Keratinocyte (primary cell): ENCODE results near the gene HEXD. TPM values are rescaled to one million over a fixed set of nuclear protein-coding genes. Genes with fewer than 3 reads are reported as not detected.
"Not testable (repeated sequence)": the region's sequence is repeated elsewhere in the genome, so short reads cannot be mapped to it uniquely, and the experiment has no call there.

Experiments used
- DNase-seq: peaks from one replicate; pipeline ENCODE4 v3.0.0-alpha.2; 2011; ENCODE audit warnings: low read depth, missing footprints, low spot score
- FAIRE-seq: peaks from 2 replicates; lab custom pipeline; 2011; peaks lifted over from hg19 to GRCh38; lab: Jason Lieb, UNC
- H2AFZ ChIP-seq: 2 replicates; pipeline ENCODE4 v1.6.0; 2012; ENCODE audit warnings: low read length, control low read depth, inconsistent platforms; ENCODE audit not compliant: control insufficient read depth
- H3K27ac ChIP-seq: 2 replicates; pipeline ENCODE4 v1.5.1; 2011; ENCODE audit warnings: low read length; ENCODE audit not compliant: control insufficient read depth, insufficient read depth
- H3K27me3 ChIP-seq: 3 replicates; pipeline ENCODE4 v1.6.0; 2011; ENCODE audit warnings: low read length; ENCODE audit not compliant: control insufficient read depth, insufficient read depth; ENCODE audit errors: extremely low read depth
- H3K36me3 ChIP-seq, 2 experiments: 2 replicates in 1 of 2; 3 replicates in 1 of 2; pipeline ENCODE4 v1.5.1; 2011; ENCODE audit warnings: low read length in 2 of 2, mild to moderate bottlenecking in 1 of 2; ENCODE audit not compliant: control insufficient read depth in 2 of 2, insufficient read depth in 2 of 2; ENCODE audit errors: extremely low read depth in 1 of 2
- H3K4me1 ChIP-seq: 3 replicates; pipeline ENCODE4 v1.5.1; 2011; ENCODE audit warnings: low read length; ENCODE audit not compliant: control insufficient read depth, insufficient read depth; ENCODE audit errors: extremely low read depth
- H3K4me2 ChIP-seq: 3 replicates; pipeline ENCODE4 v1.6.0; 2011; ENCODE audit warnings: low read depth, low read length; ENCODE audit not compliant: control insufficient read depth, insufficient read depth; ENCODE audit errors: extremely low read depth
- H3K4me3 ChIP-seq, 3 experiments: fragments of 200-600 bp in 1 of 3; sonication (generic) in 1 of 3; 2 replicates in 2 of 3; 3 replicates in 1 of 3; pipeline ENCODE4 v1.5.1; 2011 to 2016; ENCODE audit warnings: low read length in 3 of 3, mild to moderate bottlenecking in 3 of 3, control low read depth in 2 of 3, inconsistent platforms in 1 of 3, low read depth in 1 of 3, mixed read lengths in 1 of 3, mixed run types in 1 of 3, moderate library complexity in 1 of 3; ENCODE audit not compliant: control insufficient read depth in 2 of 3, insufficient read depth in 2 of 3; ENCODE audit errors: extremely low read depth in 1 of 3
- H3K79me2 ChIP-seq: 2 replicates; pipeline ENCODE4 v1.6.0; 2012; ENCODE audit warnings: low read length; ENCODE audit not compliant: control insufficient read depth, insufficient read depth
- H3K9ac ChIP-seq: 3 replicates; pipeline ENCODE4 v1.6.0; 2011; ENCODE audit warnings: low read length; ENCODE audit not compliant: control insufficient read depth, insufficient read depth; ENCODE audit errors: extremely low read depth
- H3K9me1 ChIP-seq: 3 replicates; pipeline ENCODE4 v1.6.0; 2011; ENCODE audit warnings: low read length; ENCODE audit not compliant: control insufficient read depth, insufficient read depth; ENCODE audit errors: extremely low read depth
- H3K9me3 ChIP-seq: 2 replicates; pipeline ENCODE4 v1.5.1; 2012; ENCODE audit warnings: low read depth, low read length; ENCODE audit not compliant: control insufficient read depth
- H4K20me1 ChIP-seq: 3 replicates; pipeline ENCODE4 v1.6.0; 2011; ENCODE audit warnings: low read length; ENCODE audit not compliant: control insufficient read depth, insufficient read depth; ENCODE audit errors: extremely low read depth
- CTCF ChIP-seq, 3 experiments: IDR thresholded peaks in 1 of 3; conservative IDR thresholded peaks in 1 of 3; optimal IDR thresholded peaks in 1 of 3; 2 replicates in 2 of 3; 3 replicates in 1 of 3; pipeline versions ENCODE3 to v1.5.1; 2011; ENCODE audit warnings: low read length in 3 of 3, mild to moderate bottlenecking in 3 of 3, moderate library complexity in 2 of 3, control low read depth in 1 of 3, inconsistent platforms in 1 of 3; ENCODE audit not compliant: insufficient read depth in 2 of 3; ENCODE audit errors: extremely low read depth in 1 of 3
- EZH2 ChIP-seq: IDR thresholded peaks from one replicate; pipeline ENCODE4 v1.6.1; 2012; ENCODE audit warnings: inconsistent platforms, mild to moderate bottlenecking, low read length, moderate library complexity
- dilution Hi-C: fragments of 300-500 bp; cut with MboI; formaldehyde crosslinking; loops from one replicate; pipeline ENCODE4 v1.7.0; 2020; ENCODE audit warnings: low sequenced_read_pairs; ENCODE audit not compliant: extremely low pct_ligation_motif_present
- polyA plus RNA-seq, 5 experiments: library from polyadenylated mRNA; depleted of rRNA in 3 of 5; stranded (reverse) in 3 of 5; stranded (forward) in 1 of 5; unstranded in 1 of 5; fragments of >200 nt; gene quantifications; 1 replicate in 1 of 5; 2 replicates in 3 of 5; 3 replicates in 1 of 5; pipeline versions ENCODE4 v1.2.1 to v1.2.3, GENCODE V29; 2011 to 2012; ENCODE audit warnings: missing spikeins in 2 of 5, low read depth in 1 of 5, low replicate concordance in 1 of 5

Gene HEXD
- polyA plus RNA-seq, 1 donor (not counting 4 experiments of a cell fraction or from before 2014, with no cell fraction given), result 5.6 TPM

DNA sequence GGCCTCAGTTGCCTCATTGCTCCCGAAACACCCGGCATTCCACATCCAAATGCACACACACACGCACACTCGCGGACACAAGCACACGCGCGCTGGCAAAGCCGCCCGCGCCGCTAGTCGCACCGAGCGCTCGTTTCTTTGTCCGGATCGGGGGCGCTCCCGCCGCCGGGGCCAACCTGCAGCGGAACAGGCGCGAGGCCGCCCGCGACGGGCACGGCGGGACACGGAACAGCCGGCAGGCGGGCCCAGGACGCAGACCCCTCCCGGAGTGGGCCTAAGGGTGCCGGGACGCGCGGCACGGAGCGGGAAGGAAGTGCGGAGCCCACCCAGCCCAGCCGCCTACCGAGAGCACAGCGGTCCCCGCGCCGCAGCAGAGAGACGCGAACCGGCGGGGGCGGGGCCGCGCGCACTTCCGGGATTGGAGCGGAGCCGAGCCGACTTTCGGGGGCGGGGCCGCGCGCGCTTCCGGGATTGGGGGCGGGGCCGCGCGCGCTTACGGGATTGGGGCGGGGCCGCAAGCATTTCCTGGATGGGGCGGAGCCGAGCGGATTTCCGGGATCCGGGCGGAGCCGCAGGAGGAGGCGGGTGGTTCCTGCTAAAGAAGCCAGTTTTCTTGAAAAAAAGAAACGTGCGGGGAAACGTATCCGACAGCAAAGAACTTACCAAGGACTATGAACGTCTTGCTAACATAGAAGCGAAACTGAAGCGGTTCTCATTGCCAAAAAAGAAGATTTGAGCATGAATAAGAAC is 32.4 kb downstream of the HEXD start, which contains the start of gene CYBC1:
Gene CYBC1, minus strand, starts transcription at position 396 of the 750 bp plus-strand sequence. CDS start 1,498 bp downstream, outside the sequence.
- Histone ChIP-seq H3K36me3 (peaks cover 0 to 4% of the 10 kb centered on the region in 2 experiments), H3K79me2 (peaks cover 12% of the 10 kb centered on the region), H3K9me3 (no peaks in the 10 kb centered on the region), H3K4me1 (peaks cover 16% of the 10 kb centered on the region), H3K9ac (peak within 1 kb of the TSS; percentile 81), H2AFZ (peak within 1 kb of the TSS; percentile 96), H3K27me3 (no peaks in the 10 kb centered on the region), H3K9me1 (no peaks in the 10 kb centered on the region), H4K20me1 (no peaks in the 10 kb centered on the region), H3K4me3 (peak within 1 kb of the TSS; percentile 83 to 85 (median 84)), H3K4me2 (peak within 1 kb of the TSS; percentile 97), H3K27ac (peak within 1 kb of the TSS; percentile 73)
- DNase-seq (peak; percentile 30), FAIRE-seq (no peak)
- dilution Hi-C loops, result no loop called here
- TF ChIP-seq EZH2, result no peak
- TF ChIP-seq CTCF (optimal IDR thresholded peaks at IDR 0.05 in 1 of 3, IDR thresholded peaks at IDR 0.05 in 1 of 3, conservative IDR thresholded peaks at IDR 0.05 in 1 of 3; ENCODE audit: extremely low read depth in 1 of 3, insufficient read depth in 2 of 3, low read length in 3 of 3), result no peak

GRCh38 chr17:82452162-82452561 is 34.0 kb downstream of the HEXD start:
- Histone ChIP-seq H3K79me2 (peaks cover 12% of the 10 kb centered on the region), H3K27me3 (no peaks in the 10 kb centered on the region), H3K4me3 (no peak overlapping the region), H3K4me1 (peaks cover 18% of the 10 kb centered on the region), H2AFZ (no peak overlapping the region), H3K9me1 (no peaks in the 10 kb centered on the region), H3K36me3 (no peaks in the 10 kb centered on the region), H3K4me2 (no peak overlapping the region), H4K20me1 (no peaks in the 10 kb centered on the region), H3K9ac (no peak overlapping the region), H3K27ac (no peak overlapping the region), H3K9me3 (no peaks in the 10 kb centered on the region)
- dilution Hi-C loops, result no loop called here
- TF ChIP-seq EZH2 (no peak), CTCF (optimal IDR thresholded peaks at IDR 0.05 in 1 of 3, IDR thresholded peaks at IDR 0.05 in 1 of 3, conservative IDR thresholded peaks at IDR 0.05 in 1 of 3; ENCODE audit: extremely low read depth in 1 of 3, insufficient read depth in 2 of 3, low read length in 3 of 3) (no peak)
- DNase-seq, result no peak
- FAIRE-seq, result no peak

DNA sequence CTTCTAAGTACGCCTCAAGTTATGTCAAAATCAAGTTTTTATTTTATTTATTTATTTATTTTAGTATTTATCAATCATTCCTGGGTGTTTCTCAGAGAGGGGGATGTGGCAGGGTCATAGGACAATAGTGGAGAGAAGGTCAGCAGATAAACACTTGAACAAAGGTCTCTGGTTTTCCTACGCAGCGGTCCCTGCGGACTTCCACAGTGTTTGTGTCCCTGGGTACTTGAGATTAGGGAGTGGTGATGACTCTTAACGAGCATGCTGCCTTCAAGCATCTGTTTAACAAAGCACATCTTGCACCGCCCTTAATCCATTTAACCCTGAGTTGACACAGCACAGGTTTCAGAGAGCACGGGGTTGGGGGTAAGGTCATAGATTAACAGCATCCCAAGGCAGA is 35.0 kb downstream of the HEXD start:
- H3K79me2 ChIP-seq, result peaks cover 12% of the 10 kb centered on the region
- not testable (repeated sequence) for FAIRE-seq

More for the DNA sequence above, 35.0 kb downstream of the HEXD start:
- H3K9me3 ChIP-seq, dilution Hi-C loops, H2AFZ ChIP-seq, H3K9ac ChIP-seq, H3K4me3 ChIP-seq, H4K20me1 ChIP-seq, DNase-seq, H3K27me3 ChIP-seq, H3K4me2 ChIP-seq, H3K36me3 ChIP-seq, H3K9me1 ChIP-seq, H3K27ac ChIP-seq: not testable (repeated sequence)
- peaks cover 24% of the 10 kb centered on the region for H3K4me1 ChIP-seq
